MCF 10A (cell line): ENCODE results near the gene OR2H2. TPM values are rescaled to one million over a fixed set of nuclear protein-coding genes. Genes with fewer than 3 reads are reported as not detected.

Source experiments
- BruUV-seq: library from RNA; stranded (reverse); fragments of 400-500 nt; replicated peaks from 2 replicates; lab custom pipeline; 2021; lab: Mats Ljungman, UMichigan
- CTCF ChIA-PET: fragments of 300-600 bp; sonication (Branson Sonifier 250); formaldehyde crosslinking; extraction: SDS; loops from one replicate; lab custom pipeline; 2021; ENCODE audit warnings: antibody characterized with exemption, inconsistent platforms; lab: Yijun Ruan, JAX
- POLR2A ChIA-PET: fragments of 300-600, 350-650 bp; sonication (Branson Sonifier 250); formaldehyde crosslinking; extraction: SDS; loops from one replicate; lab custom pipeline; 2020; ENCODE audit warnings: antibody characterized with exemption, inconsistent platforms; lab: Yijun Ruan, JAX
- DNase-seq: peaks from one replicate; pipeline ENCODE4 v3.0.0-alpha.2; 2018; ENCODE audit not compliant: unreplicated experiment
- H3K27ac Mint-ChIP-seq: one replicate; pipeline ENCODE4 v1.8.0; 2022; ENCODE audit warnings: mild to moderate bottlenecking, low read depth, mixed read lengths; ENCODE audit not compliant: unreplicated experiment
- H3K27me3 Mint-ChIP-seq: one replicate; pipeline ENCODE4 v1.8.0; 2022; ENCODE audit warnings: mixed read lengths; ENCODE audit not compliant: insufficient read depth, unreplicated experiment
- H3K36me3 Mint-ChIP-seq: one replicate; pipeline ENCODE4 v1.8.0; 2022; ENCODE audit warnings: mild to moderate bottlenecking, moderate library complexity, mixed read lengths; ENCODE audit not compliant: insufficient read depth, unreplicated experiment
- H3K4me1 Mint-ChIP-seq: one replicate; pipeline ENCODE4 v1.8.0; 2022; ENCODE audit warnings: mixed read lengths; ENCODE audit not compliant: insufficient read depth, unreplicated experiment
- H3K4me3 Mint-ChIP-seq: one replicate; pipeline ENCODE4 v1.8.0; 2022; ENCODE audit warnings: mild to moderate bottlenecking, moderate library complexity, mixed read lengths; ENCODE audit not compliant: unreplicated experiment
- H3K9me3 Mint-ChIP-seq: one replicate; pipeline ENCODE4 v1.8.0; 2022; ENCODE audit warnings: mixed read lengths; ENCODE audit not compliant: unreplicated experiment
- intact Hi-C: fragments of 100-400 bp; cut with micrococcal nuclease; formaldehyde crosslinking; loops from 2 replicates; pipeline ENCODE4 v1.14.1; 2022
- total RNA-seq: library from RNA; stranded (reverse); gene quantifications from 2 replicates; pipeline ENCODE4 v1.2.3, GENCODE V29; 2022
- TF ChIP-seq, protein P1 (sequence below): fragments of 200-600 bp; IDR thresholded peaks from one replicate; pipeline ENCODE4 v1.8.0; 2022; ENCODE audit warnings: antibody characterized with exemption, mild to moderate bottlenecking; ENCODE audit not compliant: unreplicated experiment

OR2H2 gene
- total RNA-seq, 1 experiment from 2014 or later, result not detected

DNA sequence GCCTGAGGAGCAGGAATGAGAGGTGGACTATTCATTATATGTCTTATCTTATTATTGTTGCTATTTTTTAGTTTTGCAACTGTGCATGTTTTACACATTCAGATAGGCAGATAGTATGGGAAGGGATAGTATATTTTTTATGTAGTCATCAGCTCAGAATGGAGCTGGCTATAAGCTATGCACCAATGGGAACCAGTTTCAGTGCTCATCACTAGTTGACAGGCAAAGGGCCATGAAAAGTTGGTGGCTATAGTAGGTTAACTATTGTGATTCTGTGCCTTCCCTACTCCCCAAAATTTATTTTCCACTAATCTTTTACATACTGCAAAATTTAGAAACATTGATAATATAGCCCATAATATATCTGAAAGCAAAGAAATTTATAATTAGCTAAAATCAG, 20.0 kb upstream of the OR2H2 start:
- BruUV-seq, result no TSS peak
- no peak overlapping the region for H3K4me3 Mint-ChIP-seq
- ChIA-PET CTCF (interaction anchor here (0.7 kb wide), 1 partner anchor 1004 kb away, joined by 5 read pairs; no protein-coding TSS in a partner anchor), POLR2A (no interaction called here)
- peaks cover 83% of the 10 kb centered on the region for H3K27me3 Mint-ChIP-seq
- H3K27ac Mint-ChIP-seq, result no peak overlapping the region
- no peaks in the 10 kb centered on the region for H3K9me3 Mint-ChIP-seq
- DNase-seq, result no peak
- no peaks in the 10 kb centered on the region for H3K4me1 Mint-ChIP-seq
- TF ChIP-seq, protein P1, sequence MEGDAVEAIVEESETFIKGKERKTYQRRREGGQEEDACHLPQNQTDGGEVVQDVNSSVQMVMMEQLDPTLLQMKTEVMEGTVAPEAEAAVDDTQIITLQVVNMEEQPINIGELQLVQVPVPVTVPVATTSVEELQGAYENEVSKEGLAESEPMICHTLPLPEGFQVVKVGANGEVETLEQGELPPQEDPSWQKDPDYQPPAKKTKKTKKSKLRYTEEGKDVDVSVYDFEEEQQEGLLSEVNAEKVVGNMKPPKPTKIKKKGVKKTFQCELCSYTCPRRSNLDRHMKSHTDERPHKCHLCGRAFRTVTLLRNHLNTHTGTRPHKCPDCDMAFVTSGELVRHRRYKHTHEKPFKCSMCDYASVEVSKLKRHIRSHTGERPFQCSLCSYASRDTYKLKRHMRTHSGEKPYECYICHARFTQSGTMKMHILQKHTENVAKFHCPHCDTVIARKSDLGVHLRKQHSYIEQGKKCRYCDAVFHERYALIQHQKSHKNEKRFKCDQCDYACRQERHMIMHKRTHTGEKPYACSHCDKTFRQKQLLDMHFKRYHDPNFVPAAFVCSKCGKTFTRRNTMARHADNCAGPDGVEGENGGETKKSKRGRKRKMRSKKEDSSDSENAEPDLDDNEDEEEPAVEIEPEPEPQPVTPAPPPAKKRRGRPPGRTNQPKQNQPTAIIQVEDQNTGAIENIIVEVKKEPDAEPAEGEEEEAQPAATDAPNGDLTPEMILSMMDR, result no peak
- intact Hi-C loops, result no loop called here
- H3K36me3 Mint-ChIP-seq, result no peaks in the 10 kb centered on the region

DNA sequence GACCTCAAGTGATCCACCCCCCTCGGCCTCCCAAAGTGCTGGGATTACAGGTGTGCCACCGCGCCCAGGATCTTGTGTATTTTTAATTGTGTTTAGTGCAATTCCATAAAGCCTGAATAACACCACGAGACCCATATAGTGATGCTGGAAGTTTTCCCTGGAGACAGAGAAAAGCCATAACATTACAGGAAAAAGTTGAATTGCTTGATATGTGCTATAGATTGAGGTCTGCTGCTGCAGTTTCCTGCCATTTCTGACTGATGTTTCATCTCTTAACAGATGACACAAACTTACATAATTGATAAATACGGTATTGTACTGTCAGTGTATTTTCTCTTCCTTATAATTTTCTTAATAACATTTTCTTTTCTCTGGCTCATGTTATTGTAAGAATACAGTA, 18.1 kb upstream of the OR2H2 start:
- H3K4me3 Mint-ChIP-seq, result no peak overlapping the region
- ChIA-PET POLR2A (no interaction called here), CTCF (no interaction called here)
- no peaks in the 10 kb centered on the region for H3K9me3 Mint-ChIP-seq
- peaks cover 76% of the 10 kb centered on the region for H3K27me3 Mint-ChIP-seq
- TF ChIP-seq, protein P1, result no peak
- DNase-seq, result no peak
- H3K4me1 Mint-ChIP-seq, result no peaks in the 10 kb centered on the region
- H3K27ac Mint-ChIP-seq, result no peak overlapping the region
- H3K36me3 Mint-ChIP-seq, result no peaks in the 10 kb centered on the region
- no TSS peak for BruUV-seq
- intact Hi-C loops, result no loop called here

DNA sequence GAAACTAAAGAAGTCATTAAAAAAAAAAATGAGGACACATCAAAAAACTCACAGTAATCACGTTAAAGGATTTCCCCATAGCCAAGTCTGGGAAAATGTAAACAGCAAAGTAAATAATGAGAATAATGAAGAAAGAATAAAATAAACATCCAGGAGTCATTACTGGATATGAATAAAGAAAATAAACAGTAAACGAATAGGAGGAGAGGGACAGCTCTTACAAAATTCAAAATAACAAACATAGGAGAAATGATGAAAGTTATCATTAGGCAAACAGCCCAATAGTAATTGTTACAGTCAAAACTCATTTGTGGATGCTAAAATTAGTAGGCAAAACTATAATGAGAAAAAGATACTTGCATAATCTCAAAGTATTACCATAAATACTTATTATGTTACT, 17.4 kb upstream of the OR2H2 start:
- H3K36me3 Mint-ChIP-seq, result no peaks in the 10 kb centered on the region
- H3K4me1 Mint-ChIP-seq, result no peaks in the 10 kb centered on the region
- BruUV-seq, result no TSS peak
- CTCF ChIA-PET, result no interaction called here
- no peak overlapping the region for H3K27ac Mint-ChIP-seq
- no peak for DNase-seq
- intact Hi-C loops, result no loop called here
- no peak overlapping the region for H3K4me3 Mint-ChIP-seq
- POLR2A ChIA-PET, result interaction anchor here (0.6 kb wide), 1 partner anchor 582 kb away, joined by 3 read pairs; no protein-coding TSS in a partner anchor
- no peaks in the 10 kb centered on the region for H3K9me3 Mint-ChIP-seq
- H3K27me3 Mint-ChIP-seq, result peaks cover 76% of the 10 kb centered on the region
- TF ChIP-seq, protein P1, result no peak

DNA sequence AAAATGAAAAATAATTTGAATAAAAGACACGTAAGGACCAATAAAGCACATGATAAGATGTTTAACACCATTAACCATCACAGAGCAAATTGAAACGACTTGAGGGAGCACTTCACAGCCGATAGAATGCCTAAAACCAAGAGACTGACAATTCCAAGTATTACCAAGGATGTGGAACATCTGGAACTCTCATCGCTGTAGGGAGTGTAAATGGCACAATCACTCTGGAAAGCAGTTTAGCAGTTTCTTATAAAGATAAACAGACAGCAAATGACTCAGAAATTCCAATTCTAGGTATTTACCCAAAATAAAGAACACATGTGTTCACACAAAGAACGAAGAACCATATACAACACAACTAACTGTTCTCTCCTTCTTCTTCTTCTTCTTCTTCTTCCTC, 16.9 kb upstream of the OR2H2 start:
- ChIA-PET POLR2A (interaction anchor here (0.6 kb wide), 2 partner anchors 563 to 582 kb away, joined by 3 to 4 read pairs; partner anchors contain the start of gene ZNF311), CTCF (no interaction called here)
- Mint-ChIP-seq H3K36me3 (no peaks in the 10 kb centered on the region), H3K4me3 (no peak overlapping the region), H3K27ac (no peak overlapping the region), H3K27me3 (peaks cover 73% of the 10 kb centered on the region), H3K4me1 (no peaks in the 10 kb centered on the region), H3K9me3 (no peaks in the 10 kb centered on the region)
- TF ChIP-seq, protein P1, result no peak
- intact Hi-C loops, result no loop called here
- DNase-seq, result no peak
- BruUV-seq, result no TSS peak
